GM13977 (cell line): Measurements from ENCODE around the gene HRH1.

Source experiments
- DNase-seq: peaks from one replicate; pipeline ENCODE4 v3.0.0; 2012; ENCODE audit warnings: low spot score
- in situ Hi-C: fragments of 300-500 bp; cut with MboI; formaldehyde crosslinking; loops from one replicate; pipeline ENCODE4 v1.12.0; 2022; ENCODE audit warnings: low sequenced_read_pairs, low pct_unique_long_range_greater_than_20kb, mixed read lengths, inconsistent platforms; ENCODE audit not compliant: unreplicated experiment
- TF ChIP-seq, protein P1 (sequence below): IDR thresholded peaks from 2 replicates; pipeline ENCODE4 v1.5.1; 2012; ENCODE audit warnings: mild to moderate bottlenecking, control low read depth; ENCODE audit not compliant: insufficient read depth; ENCODE audit errors: extremely low read depth, missing control alignments

Gene HRH1

DNA sequence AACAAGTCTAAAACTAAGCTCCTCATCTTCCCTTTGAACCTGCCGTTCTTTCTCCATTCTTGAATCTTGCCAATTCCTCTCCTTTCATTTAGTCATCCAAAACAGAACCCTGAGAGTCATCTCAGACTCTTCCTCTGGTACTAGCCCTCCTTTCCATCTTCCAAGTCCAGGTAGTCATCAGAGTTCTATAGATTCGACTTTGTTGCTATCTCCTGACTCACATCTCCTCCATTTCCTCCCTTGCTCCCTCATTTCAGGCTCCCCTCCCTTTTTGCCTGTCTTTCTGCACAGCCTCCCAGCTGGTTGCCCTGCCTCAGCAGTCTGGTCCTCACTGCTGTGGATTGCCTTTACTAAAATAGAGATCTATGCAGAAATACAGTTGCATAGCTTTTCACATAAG, 122.6 kb downstream of the HRH1 start:
- no peak for DNase-seq
- TF ChIP-seq, protein P1, sequence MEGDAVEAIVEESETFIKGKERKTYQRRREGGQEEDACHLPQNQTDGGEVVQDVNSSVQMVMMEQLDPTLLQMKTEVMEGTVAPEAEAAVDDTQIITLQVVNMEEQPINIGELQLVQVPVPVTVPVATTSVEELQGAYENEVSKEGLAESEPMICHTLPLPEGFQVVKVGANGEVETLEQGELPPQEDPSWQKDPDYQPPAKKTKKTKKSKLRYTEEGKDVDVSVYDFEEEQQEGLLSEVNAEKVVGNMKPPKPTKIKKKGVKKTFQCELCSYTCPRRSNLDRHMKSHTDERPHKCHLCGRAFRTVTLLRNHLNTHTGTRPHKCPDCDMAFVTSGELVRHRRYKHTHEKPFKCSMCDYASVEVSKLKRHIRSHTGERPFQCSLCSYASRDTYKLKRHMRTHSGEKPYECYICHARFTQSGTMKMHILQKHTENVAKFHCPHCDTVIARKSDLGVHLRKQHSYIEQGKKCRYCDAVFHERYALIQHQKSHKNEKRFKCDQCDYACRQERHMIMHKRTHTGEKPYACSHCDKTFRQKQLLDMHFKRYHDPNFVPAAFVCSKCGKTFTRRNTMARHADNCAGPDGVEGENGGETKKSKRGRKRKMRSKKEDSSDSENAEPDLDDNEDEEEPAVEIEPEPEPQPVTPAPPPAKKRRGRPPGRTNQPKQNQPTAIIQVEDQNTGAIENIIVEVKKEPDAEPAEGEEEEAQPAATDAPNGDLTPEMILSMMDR = no peak
- in situ Hi-C loops = no loop called here

DNA sequence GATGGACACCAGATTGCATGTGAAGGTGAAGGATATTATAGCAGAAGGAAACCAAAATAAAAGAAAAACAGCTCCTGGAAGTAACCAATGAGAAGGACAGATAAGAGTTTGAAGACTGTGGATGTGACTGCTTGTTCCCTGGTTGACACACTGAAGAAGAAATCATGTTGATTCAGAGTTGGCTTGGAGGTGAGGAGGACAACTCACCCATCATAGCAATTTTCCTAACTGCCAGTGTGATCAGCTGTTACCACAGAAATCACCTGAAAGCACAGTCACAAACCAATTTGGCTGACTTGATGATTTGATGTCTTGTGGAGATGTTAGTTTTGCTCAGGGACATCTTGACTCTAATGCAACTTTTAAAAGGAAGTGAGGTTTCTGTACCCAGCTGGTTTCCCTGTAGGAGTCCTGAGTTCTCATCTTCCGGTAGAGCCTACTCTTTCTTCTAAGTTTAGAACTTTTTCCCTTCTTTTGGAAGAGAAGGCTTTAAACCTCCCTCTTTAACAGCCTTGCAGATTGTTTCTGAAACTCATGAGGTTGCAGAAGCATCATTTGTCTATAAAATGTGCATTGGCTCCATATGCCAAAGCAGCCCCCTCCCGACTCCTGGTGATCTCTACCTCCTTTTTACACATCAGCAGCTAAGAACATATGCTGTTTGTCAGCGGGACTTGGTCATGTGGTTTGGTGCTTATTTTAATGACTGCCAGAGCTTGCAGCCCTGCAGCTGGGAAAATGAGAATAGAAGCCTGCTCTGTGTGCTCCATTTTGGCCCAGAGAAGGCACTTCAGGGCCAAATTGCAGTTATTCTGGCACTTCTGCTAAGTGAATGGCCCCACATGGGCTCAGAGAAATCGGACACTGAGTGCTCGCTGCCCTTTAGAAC, 128.2 kb downstream of the HRH1 start:
- no peak for DNase-seq
- TF ChIP-seq, protein P1 = no peak
- in situ Hi-C loops = no loop called here

DNA sequence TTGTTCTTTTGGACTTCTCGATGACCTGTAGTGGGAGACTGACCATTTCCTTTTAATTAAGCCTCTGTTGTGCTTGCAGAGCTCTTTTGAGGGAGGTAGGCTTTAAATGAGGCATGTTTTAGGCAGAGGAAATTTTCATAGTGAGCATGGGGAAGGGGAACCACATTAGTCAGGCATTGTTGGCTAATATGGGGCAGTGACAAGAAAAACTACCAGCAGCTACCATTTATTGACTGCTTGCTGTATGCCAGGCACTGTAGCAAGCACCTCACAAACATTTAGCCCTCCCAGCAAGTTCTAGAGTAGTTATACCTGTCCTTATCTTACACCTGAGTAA, 128.8 kb downstream of the HRH1 start:
- DNase-seq = no peak
- in situ Hi-C loops = no loop called here
- TF ChIP-seq, protein P1 = no peak

DNA sequence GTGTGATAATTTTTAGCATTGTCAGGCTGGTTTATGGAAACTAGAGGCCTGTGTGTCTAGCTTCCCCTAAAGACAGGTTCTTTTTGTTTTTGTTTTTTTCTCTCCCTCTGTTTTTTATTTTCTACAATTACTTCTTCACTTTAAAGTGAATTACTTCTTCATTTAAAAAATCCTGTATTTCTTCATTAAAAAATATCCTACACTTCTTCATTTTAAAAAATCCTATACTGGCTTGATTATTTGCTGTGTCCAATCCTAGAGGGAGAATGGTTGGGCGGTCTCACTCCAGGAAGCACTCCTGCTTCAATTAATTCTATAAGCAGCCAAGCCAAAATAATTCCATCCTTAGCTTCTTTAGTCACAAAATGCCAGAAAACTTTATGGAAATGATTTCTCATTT, 129.7 kb downstream of the HRH1 start:
- TF ChIP-seq, protein P1 = no peak
- in situ Hi-C loops = no loop called here
- DNase-seq = no peak

DNA sequence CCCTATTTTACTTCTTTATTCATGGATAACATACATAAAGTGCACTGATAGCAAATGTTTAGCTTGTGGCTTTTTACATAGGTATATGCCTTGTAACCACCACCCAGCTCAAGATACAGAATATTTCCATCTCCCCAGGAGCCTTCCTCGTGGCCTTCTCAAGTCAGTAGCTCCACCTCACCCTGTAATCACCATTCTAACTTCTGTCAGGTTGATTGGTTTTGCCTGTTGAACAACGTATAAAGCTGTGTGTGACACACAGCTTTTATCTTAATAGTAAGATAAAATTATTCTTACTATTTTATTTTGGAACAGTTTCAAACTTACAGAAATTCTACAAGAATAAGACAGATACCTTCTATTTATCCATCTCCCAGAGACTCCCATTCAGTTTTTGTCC, 131.2 kb downstream of the HRH1 start:
- no peak for DNase-seq
- in situ Hi-C loops = no loop called here
- TF ChIP-seq, protein P1 = no peak

DNA sequence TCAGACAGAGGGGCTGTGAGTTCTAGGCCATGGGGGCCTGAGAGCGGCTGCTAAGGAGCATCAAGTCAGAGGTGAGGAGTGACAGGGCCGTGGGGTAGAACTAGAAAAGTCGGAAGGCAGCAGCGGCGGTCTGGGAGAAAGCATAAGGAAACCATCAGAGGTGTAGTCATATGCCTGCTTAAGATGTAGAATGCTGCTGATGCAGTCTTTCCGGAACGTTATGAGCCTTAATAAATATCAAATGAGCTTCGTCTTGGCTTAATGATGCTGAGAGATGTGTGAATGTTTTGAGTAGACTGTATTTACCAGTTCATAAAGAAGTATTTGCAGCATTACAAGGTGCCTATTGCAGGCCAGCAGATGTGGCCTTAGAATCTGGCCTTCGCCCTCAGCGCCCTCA, 133.1 kb downstream of the HRH1 start:
- in situ Hi-C loops = no loop called here
- TF ChIP-seq, protein P1 = no peak
- DNase-seq = no peak

DNA sequence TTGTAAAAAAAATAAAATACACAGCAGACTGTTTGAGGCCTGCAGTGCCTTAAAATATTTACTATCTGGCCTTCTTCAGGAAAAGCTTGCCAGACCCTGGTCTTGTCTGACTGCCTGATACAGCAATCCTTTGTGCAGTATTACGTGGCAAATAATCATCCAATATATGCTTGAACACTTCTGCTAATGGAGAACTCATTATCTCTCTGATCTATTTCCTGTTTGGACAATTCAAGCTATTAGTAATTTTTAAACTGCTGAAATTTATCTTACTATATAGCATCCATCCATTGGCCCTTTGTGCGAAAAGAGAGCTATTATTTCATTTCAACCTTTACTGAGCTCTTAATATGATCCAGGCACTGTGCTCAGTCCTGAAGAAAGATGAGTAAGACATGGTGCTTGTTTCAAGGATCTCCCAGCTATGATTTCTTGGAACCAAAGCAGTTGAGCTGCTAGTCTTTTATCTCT, 133.8 kb downstream of the HRH1 start:
- in situ Hi-C loops = no loop called here
- TF ChIP-seq, protein P1 = no peak
- DNase-seq = no peak
